HG02763 (cell line): Measurements from ENCODE around the gene NUDT2.
"Not testable (repeated sequence)": the region's sequence is repeated elsewhere in the genome, so short reads cannot be mapped to it uniquely, and the experiment has no call there.

Source experiments
- ATAC-seq: cut with Tn5 transposase; IDR thresholded peaks from one replicate; pipeline ENCODE4 v1.9.1; 2021; ENCODE audit warnings: mild to moderate bottlenecking, moderate library complexity; ENCODE audit not compliant: unreplicated experiment

The NUDT2 gene

DNA sequence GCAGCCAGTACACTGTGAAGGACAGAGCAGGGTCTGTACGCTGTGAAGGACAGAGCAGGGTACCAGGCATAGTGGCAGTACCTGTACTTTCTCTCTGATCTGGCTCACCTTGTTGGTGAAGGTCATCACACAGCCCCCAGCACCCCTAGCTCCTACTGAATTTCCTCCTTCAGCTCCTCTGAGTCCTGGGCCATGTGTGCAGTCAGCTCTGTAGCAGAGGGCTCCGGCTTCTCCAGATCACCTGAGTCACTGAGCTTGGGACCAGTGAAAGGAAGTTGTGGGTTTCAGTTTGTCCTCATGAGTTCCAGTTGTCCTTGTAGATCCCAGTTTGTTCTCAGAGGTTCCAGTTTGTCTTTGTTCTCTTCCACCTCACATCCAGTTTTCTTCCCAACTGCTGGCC, 5.5 kb downstream of the NUDT2 start:
- ATAC-seq: no peak

DNA sequence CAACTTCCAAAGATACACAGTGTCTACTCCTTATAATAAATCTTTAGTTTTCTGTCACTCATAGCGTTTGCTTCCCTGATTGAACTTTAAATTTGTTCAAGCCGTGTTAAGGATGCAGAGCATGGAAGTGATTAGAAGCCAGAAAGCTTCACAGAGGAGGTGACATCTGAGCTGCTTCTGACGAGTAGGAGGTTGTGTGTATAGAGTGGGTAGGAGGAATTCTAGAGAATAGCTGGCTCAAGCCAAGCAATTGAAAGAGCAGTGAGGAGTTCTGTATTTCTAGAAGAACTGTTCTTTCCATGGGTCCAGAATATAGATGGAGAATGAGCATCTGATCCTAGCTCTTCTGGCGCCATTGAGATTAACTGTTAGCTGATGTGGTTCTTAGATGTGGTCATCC, 6.0 kb downstream of the NUDT2 start:
- ATAC-seq: no peak

DNA sequence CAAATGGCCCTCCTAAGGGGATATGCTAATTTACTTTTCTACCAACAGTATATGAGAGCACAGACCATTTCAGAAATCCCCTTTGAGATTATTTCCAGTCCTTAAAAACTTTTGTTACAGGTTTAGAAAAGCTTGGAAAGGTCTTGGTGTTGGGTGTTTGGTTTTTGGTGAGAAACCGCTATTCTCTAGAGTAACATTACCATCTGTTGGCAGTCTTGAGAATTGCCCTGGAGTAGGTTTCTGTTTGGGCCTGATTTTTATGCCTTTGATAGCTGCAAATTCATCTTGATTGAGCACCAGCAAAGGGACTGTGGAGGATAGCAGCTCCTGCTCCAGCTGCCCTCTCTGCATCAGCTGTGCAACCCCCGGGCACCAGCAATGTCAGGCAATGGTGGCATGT, 8.0 kb downstream of the NUDT2 start:
- no peak for ATAC-seq

GRCh38 chr9:34338079-34338478, 8.7 kb downstream of the NUDT2 start:
- ATAC-seq: not testable (repeated sequence)

- ATAC-seq: no peak
These were observed 9.5 kb downstream of the NUDT2 start for GRCh38 chr9:34338665-34339385.

DNA sequence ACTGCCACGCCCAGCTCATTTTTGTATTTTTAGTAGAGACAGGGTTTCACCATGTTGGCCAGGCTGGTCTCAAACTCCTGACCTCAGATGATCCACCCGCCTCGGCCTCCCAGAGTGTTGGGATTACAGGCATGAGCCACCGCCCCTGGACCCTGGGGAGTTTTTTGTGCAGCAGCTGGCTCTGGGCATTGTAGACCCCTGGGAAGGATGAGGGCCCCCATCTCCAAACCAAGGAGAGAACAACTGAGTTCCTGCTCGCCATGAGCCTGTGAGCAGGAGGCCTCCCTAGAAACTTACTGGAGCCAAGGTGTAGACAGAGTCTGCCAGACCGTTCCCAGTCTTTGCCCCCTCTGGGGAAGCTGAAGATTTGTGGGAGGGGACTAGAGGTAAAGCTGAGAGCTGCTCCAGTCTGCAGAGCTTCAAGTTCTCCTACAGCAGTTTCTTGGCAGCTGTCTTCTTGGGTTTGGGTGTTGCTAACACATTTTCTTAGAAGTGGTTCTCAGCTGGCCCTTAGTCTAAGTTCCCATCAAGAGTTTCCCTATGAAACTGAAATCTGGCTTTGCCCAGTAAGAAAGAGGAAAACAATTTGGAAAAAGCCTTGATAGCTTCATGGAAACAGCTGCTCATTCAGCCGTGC, 12.4 kb downstream of the NUDT2 start:
- ATAC-seq: no peak

GRCh38 chr9:34343090-34343489, 13.7 kb downstream of the NUDT2 start:
- no peak for ATAC-seq

DNA sequence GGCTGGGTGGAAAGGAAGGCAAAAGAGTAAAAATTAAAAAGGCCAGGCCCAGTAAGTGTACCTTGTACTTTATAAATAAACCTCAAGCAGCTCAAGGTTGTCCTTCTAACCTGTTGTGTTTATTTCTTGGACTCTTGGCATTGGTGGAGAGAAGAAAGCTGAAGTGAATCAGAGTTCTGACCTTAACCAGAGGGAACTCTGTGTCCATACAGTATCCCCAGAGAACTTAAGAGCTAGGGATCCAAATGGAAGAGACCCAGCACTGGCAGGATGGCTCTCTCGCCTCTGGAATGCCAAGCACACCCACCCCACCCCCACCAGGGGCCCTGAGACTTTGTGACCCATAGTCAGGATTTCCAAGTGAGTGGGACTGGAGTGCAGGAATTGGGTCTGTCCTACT, 14.2 kb downstream of the NUDT2 start:
- ATAC-seq: no peak

GRCh38 chr9:34346873-34347799, 17.8 kb downstream of the NUDT2 start:
- no peak for ATAC-seq

GRCh38 chr9:34347800-34348158, 18.4 kb downstream of the NUDT2 start:
- ATAC-seq: no peak

DNA sequence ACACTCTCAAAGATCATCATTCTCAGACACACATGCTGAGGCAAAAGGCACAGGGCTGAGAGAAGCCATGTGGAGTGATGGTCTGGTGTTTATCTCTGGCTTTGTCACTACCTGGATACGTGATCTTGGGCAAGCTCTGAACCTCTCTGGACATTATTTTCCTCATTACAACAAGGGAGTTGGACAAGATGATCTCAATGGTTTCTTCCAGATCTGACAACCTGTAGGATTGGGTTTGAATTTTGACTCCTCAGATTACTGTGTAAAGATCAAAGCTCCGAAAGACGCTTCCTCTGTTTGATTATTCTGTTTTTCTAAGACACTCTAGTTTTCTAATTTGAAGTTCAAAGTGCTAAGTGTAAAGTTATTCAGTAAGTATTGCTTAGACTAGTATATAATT, 20.0 kb downstream of the NUDT2 start:
- no peak for ATAC-seq

DNA sequence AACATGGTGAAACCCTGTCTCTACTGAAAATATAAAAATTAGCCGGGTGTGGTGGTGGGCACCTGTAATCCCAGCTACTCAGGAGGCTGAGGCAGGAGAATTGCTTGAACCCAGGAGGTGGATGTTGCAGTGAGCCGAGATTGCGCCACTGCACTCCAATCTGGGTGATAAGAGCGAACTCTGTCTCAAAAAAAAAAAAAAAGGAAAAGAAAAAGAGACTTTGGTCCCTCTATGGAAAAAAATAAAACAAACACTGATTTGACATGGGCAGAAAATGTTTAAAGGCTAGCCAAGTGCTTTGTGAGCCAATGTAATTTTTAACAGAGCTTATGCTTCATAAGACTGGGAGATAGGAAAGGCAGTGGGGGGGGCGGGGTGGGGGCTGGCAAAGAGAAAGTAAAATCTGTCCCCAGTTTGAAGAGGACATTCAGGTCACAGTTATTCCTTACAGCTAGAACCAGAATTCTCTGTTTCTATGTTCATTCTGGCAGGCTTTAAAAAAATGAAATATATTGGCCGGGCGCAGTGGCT, 22.8 kb downstream of the NUDT2 start:
- not testable (repeated sequence) for ATAC-seq

DNA sequence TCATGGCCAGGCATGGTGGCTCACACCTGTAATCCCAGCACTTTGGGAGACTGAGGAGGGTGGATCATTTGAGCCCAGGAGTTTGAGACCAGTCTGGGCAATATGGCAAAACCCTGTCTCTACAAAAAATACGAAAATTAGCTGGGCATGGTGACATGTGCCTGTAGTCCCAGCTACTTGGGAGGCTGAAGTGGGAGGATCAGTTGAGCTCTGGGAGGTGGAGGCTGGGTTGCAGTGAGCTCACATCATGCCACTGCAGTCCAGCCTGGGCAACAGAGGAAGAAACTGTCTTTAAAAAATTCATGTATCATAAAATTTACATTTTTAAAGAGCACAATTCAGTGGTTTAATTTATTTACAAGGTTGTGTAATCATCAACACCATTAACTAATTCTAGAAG, 23.6 kb downstream of the NUDT2 start:
- not testable (repeated sequence) for ATAC-seq

GRCh38 chr9:34362614-34363214, 33.3 kb downstream of the NUDT2 start:
- ATAC-seq: no peak

GRCh38 chr9:34363619-34364351, 34.4 kb downstream of the NUDT2 start:
- ATAC-seq: no peak

- no peak for ATAC-seq
These were observed 35.9 kb downstream of the NUDT2 start for GRCh38 chr9:34365282-34365681.

- ATAC-seq: no peak
These were observed 37.0 kb downstream of the NUDT2 start for GRCh38 chr9:34366365-34366764.

DNA sequence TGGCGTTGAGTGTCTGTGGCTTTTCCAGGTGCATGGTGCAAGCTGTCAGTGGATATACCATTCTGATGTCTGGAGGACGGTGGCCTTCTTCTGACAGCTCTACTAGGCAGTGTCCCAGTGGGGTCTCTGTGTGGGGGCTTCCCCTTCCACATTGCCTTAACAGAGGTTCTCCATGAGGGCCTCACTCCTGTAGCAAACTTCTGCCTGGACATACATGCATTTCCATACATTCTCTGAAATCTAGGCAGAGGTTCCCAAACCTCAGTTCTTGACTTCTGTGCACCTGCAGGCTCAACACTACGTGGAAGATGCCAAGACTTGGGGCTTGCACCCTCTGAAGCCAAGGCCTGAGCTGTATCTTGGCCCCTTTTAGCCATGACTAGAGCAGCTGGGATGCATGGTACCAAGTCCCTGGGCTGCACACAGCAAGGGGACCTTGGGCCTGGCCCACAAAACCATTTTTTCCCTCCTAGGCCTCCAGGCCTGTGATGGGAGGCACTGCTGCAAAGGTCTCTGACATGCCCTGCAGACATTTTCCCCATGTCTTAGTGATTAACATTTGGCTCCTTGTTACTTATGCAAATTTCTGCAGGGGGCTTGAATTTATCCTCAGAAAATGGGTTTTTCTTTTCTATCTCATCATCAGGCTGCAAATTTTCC, 38.5 kb downstream of the NUDT2 start:
- not testable (repeated sequence) for ATAC-seq

GRCh38 chr9:34368796-34369195, 39.4 kb downstream of the NUDT2 start:
- ATAC-seq: not testable (repeated sequence)

DNA sequence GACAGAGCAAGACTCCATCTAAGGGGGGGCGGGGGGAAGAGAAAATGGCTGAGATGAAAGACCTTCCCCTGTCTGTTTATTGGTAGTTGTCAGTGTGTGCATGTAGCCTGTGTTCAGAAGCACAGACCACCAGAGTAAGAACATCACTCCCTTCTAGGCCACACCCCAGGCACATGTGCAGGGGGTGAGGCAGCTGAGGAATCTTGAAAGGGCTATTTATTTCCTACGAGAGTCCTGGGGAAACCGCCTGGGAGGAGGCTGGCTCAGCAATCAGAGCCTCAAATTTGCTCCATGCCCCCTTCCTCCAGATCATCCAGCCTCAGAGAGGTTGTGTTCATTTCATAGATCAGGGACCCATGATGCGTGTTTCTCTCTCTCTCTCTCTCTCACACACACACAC, 40.3 kb downstream of the NUDT2 start:
- ATAC-seq: no peak
